Measurements from ENCODE around the gene BCL2L12.

BCL2L12 gene

GRCh38 chr19:49665036-49665350, 740 bp upstream of the BCL2L12 start:
- peaks cover 23% of the 10 kb centered on the region for H3K36me3 Mint-ChIP-seq (ENCODE audit: low read depth)

GRCh38 chr19:49666120-49666444, 349 bp downstream of the BCL2L12 start:
- H3K4me3 Mint-ChIP-seq = peak overlapping the region; percentile 93 to 98 (median 93)
- no peaks in the 10 kb centered on the region for H3K27me3 Mint-ChIP-seq (ENCODE audit: low read depth)
- TF ChIP-seq CTCF (IDR thresholded peaks at IDR 0.05; ENCODE audit: unreplicated experiment in 3 of 3) = peak in 2 of 3 experiments; percentile 12 to 32
- H3K9me3 Mint-ChIP-seq = no peaks in the 10 kb centered on the region
- H3K27ac Mint-ChIP-seq = peak overlapping the region; percentile 78 to 94 (median 88)
- H3K36me3 Mint-ChIP-seq (ENCODE audit: low read depth) = peaks cover 15% of the 10 kb centered on the region
- peaks cover 33% of the 10 kb centered on the region for H3K4me1 Mint-ChIP-seq

More at GRCh38 chr19:49665036-49665350, 740 bp upstream of the BCL2L12 start:
- peaks cover 33% of the 10 kb centered on the region for H3K4me1 Mint-ChIP-seq
- no peaks in the 10 kb centered on the region for H3K9me3 Mint-ChIP-seq
- no peak for TF ChIP-seq CTCF (IDR thresholded peaks at IDR 0.05; ENCODE audit: unreplicated experiment in 3 of 3)
- no peaks in the 10 kb centered on the region for H3K27me3 Mint-ChIP-seq (ENCODE audit: low read depth)
- peak overlapping the region; percentile 78 to 94 (median 88) for H3K27ac Mint-ChIP-seq
- peak overlapping the region; percentile 93 to 98 (median 93) for H3K4me3 Mint-ChIP-seq

GRCh38 chr19:49667473-49667872, 1.7 kb downstream of the BCL2L12 start:
- H3K27ac Mint-ChIP-seq = peak overlapping the region in 2 of 3 experiments; percentile 21 to 88

GRCh38 chr19:49669516-49669915, 3.8 kb downstream of the BCL2L12 start:
- no peak for TF ChIP-seq CTCF (IDR thresholded peaks at IDR 0.05; ENCODE audit: unreplicated experiment in 3 of 3)
- Mint-ChIP-seq H3K9me3 (no peaks in the 10 kb centered on the region), H3K27me3 (ENCODE audit: low read depth) (no peaks in the 10 kb centered on the region), H3K36me3 (ENCODE audit: low read depth) (peaks cover 5% of the 10 kb centered on the region), H3K27ac (no peak overlapping the region), H3K4me3 (peak overlapping the region in 2 of 3 experiments; percentile 21 to 52), H3K4me1 (peaks cover 37% of the 10 kb centered on the region)

More at GRCh38 chr19:49667473-49667872, 1.7 kb downstream of the BCL2L12 start:
- H3K36me3 Mint-ChIP-seq (ENCODE audit: low read depth) = peaks cover 11% of the 10 kb centered on the region
- H3K4me3 Mint-ChIP-seq = peak overlapping the region; percentile 93 to 98 (median 93)
- H3K9me3 Mint-ChIP-seq = no peaks in the 10 kb centered on the region
- TF ChIP-seq CTCF (IDR thresholded peaks at IDR 0.05; ENCODE audit: unreplicated experiment in 3 of 3) = no peak
- H3K27me3 Mint-ChIP-seq (ENCODE audit: low read depth) = no peaks in the 10 kb centered on the region
- peaks cover 42% of the 10 kb centered on the region for H3K4me1 Mint-ChIP-seq

- Mint-ChIP-seq H3K9me3 (no peaks in the 10 kb centered on the region), H3K36me3 (ENCODE audit: low read depth) (peaks cover 5% of the 10 kb centered on the region), H3K27me3 (ENCODE audit: low read depth) (no peaks in the 10 kb centered on the region), H3K27ac (peak overlapping the region; percentile 61 to 94 (median 61)), H3K4me1 (peaks cover 16% of the 10 kb centered on the region), H3K4me3 (peak overlapping the region; percentile 16 to 62 (median 40))
- TF ChIP-seq CTCF (IDR thresholded peaks at IDR 0.05; ENCODE audit: unreplicated experiment in 3 of 3) = peak; percentile 81 to 86 (median 82)
These were observed 6.6 kb downstream of the BCL2L12 start for GRCh38 chr19:49672131-49672919.

Measured in nephron (organoid).